GM21447 (cell line): Measurements from ENCODE around the gene TPH2.

Experiments
- ATAC-seq: cut with Tn5 transposase; IDR thresholded peaks from one replicate; pipeline ENCODE4 v1.9.1; 2021; ENCODE audit not compliant: unreplicated experiment

The TPH2 gene

GRCh38 chr12:72030277-72030676, 91.6 kb downstream of the TPH2 start:
- no peak for ATAC-seq

GRCh38 chr12:72031066-72031465, 92.4 kb downstream of the TPH2 start:
- no peak for ATAC-seq

GRCh38 chr12:72033991-72034390, 95.3 kb downstream of the TPH2 start:
- ATAC-seq, result no peak

- no peak for ATAC-seq
These were observed 97.0 kb downstream of the TPH2 start for GRCh38 chr12:72035625-72036024.

- no peak for ATAC-seq
These were observed 97.7 kb downstream of the TPH2 start for GRCh38 chr12:72036393-72036792.

GRCh38 chr12:72037006-72037795, 98.6 kb downstream of the TPH2 start:
- no peak for ATAC-seq

- no peak for ATAC-seq
These were observed 103.2 kb downstream of the TPH2 start for GRCh38 chr12:72041811-72042210.

- no peak for ATAC-seq
These were observed 115.0 kb downstream of the TPH2 start for GRCh38 chr12:72053604-72054003.

- ATAC-seq, result no peak
These were observed 115.9 kb downstream of the TPH2 start for GRCh38 chr12:72054511-72054910.

- ATAC-seq, result no peak
These were observed 118.8 kb downstream of the TPH2 start for GRCh38 chr12:72057330-72057914.

- ATAC-seq, result no peak
These were observed 124.4 kb downstream of the TPH2 start for GRCh38 chr12:72063073-72063472.

- ATAC-seq, result no peak
These were observed 132.4 kb downstream of the TPH2 start for GRCh38 chr12:72071030-72071429.

- no peak for ATAC-seq
These were observed 134.1 kb downstream of the TPH2 start for GRCh38 chr12:72072592-72073212.

- ATAC-seq, result no peak
These were observed 135.4 kb downstream of the TPH2 start for GRCh38 chr12:72074065-72074464.

GRCh38 chr12:72074956-72075355, 136.3 kb downstream of the TPH2 start:
- ATAC-seq, result no peak

GRCh38 chr12:72075401-72075800, 136.8 kb downstream of the TPH2 start:
- no peak for ATAC-seq

GRCh38 chr12:72075891-72076557, 137.4 kb downstream of the TPH2 start:
- no peak for ATAC-seq

GRCh38 chr12:72076558-72076915, 137.9 kb downstream of the TPH2 start:
- ATAC-seq, result no peak

GRCh38 chr12:72077111-72077820, 138.6 kb downstream of the TPH2 start:
- ATAC-seq, result no peak

GRCh38 chr12:72081777-72082176, 143.1 kb downstream of the TPH2 start:
- ATAC-seq, result no peak
